ENCODE results near the gene IPO4.

The IPO4 gene

DNA sequence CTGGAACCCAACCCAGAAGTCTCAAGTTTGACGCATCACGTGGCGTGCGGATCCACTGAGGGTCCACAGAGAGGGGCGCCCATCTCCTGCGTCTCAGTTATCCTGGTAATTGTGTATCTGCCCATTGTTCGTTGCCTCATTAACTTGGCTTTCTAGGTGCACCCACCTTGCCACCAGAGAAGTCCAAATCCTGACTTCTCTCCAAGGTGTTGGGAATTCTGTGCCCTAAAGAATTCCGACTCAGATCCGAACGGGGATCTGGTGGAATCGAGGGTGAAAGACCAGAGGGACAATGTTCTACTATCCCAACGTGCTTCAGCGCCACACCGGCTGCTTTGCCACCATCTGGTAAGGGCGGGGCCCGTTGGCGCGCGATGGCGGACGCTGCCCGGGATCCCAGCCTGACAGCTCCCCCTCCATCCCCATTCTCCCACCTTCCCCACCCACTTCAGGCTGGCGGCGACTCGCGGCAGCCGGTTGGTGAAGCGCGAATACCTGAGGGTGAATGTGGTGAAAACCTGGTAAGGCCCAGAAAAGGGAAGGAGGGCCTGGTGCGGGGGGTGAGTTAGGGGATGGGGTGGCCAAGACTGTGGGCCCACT, 16.3 kb downstream of the IPO4 start:
- no peak for DNase-seq

DNA sequence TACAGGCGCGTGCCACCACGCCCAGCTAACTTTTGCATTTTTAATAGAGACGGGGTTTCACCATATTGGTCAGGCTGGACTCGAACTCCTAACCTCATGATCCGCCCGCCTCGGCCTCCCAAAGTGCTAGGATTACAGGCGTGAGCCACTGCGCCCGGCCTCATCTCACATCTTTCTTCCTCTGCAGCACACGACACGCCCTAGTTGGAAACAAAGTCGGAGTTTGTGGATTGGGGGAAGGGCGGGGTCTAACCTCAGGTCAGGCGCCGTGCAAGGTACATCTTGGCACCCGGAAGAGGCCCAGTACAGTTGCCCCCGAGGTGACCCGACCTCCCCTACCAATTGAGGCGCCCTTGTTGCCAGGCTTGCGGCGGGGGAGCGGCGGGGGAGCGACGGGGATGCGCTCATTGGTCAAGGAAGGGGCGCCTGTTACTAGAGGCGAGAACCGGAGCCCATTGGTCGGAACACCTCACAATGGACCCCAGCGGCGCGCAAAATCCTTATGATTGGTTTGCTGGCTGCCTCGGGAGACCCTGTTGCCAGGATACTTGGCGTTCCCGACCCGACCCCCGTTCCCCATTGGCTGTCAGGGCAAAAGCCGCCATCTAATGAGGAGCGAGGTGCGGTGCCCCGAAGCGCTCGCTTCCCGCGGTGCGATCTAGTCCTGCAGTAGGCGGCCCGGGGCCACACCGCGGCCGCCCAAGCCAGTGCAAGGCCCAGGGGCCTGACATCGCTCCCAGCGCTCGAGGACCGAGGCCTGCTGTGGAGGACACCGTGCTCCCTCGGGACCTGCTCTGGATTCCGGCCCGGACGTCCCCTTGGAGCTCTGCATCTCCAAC, 17.0 kb downstream of the IPO4 start, which contains the start of gene REC8:
REC8 (plus strand) TSS at position 659 of the 839 bp plus-strand sequence. CDS start 473 bp downstream, outside the sequence.
- DNase-seq, result peak; percentile 66

DNA sequence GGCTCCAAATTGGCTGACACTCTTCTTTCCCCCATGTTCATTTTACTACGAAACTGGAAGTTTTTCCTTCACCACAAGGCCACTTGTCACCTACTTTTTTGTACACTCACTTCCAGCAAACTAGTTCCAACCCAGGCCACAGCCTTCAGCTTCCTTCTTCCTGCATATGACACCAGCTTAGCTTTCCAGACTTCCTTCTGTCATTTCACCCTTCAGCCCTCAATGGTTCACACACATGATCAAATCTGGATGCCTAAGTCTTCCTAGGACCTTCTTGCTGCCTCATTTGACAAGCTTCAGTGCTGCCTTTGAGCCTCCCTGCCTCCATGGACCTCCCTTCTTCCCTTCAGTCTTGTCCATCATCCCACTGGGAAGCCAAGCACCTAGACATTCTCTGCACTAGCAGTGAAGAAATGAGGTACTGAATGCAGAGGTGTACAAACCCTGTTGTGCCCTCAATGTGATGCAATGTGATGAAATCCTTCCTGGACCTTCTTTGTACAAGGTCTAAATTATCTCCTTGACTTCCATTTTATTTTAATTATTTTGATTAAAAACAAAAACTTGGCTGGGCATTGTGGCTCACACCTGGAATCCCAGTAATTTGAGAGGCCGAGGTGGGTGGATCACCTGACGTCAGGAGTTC, 21.0 kb downstream of the IPO4 start:
- no peak for DNase-seq

DNA sequence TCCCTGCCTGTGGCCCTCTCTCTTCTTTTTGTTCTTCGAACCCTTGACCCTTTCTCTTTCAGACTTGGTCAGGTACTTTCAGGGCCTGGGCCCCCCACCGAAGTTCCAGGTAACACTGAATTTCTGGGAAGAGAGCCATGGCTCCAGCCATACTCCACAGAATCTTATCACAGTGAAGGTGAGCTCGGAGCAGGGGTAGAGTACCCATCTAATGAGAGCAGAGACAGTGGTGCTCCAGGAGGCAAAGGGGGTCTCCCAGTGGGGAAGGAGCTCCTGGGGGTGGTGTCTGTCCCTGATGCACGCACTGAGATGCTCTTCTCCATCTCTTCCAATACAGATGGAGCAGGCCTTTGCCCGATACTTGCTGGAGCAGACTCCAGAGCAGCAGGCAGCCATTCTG, 22.8 kb downstream of the IPO4 start:
- no peak for DNase-seq

DNA sequence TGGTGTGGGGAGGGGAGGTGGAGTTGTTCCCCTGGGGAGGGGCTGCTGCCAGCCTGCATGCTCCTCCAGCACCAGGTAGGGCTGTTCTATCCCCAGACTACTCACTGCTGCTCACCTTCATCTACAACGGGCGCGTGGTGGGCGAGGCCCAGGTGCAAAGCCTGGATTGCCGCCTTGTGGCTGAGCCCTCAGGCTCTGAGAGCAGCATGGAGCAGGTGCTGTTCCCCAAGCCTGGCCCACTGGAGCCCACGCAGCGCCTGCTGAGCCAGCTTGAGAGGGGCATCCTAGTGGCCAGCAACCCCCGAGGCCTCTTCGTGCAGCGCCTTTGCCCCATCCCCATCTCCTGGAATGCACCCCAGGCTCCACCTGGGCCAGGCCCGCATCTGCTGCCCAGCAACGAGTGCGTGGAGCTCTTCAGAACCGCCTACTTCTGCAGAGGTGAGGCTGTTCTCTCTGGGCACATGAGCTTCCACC, 24.1 kb downstream of the IPO4 start:
- DNase-seq, result no peak

DNA sequence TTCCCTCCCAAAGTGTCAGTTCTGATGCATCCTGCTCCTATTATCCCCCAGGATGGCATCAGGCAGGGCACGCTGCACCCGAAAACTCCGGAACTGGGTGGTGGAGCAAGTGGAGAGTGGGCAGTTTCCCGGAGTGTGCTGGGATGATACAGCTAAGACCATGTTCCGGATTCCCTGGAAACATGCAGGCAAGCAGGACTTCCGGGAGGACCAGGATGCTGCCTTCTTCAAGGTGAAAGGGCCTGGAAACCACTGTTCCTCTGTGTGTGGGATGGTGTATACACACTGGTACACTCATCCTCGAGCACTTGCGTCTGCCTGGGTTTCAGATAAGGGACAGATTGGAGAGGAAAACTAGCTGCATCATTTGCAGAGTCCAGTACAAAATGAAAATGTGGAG, 26.5 kb downstream of the IPO4 start:
- no peak for DNase-seq

DNA sequence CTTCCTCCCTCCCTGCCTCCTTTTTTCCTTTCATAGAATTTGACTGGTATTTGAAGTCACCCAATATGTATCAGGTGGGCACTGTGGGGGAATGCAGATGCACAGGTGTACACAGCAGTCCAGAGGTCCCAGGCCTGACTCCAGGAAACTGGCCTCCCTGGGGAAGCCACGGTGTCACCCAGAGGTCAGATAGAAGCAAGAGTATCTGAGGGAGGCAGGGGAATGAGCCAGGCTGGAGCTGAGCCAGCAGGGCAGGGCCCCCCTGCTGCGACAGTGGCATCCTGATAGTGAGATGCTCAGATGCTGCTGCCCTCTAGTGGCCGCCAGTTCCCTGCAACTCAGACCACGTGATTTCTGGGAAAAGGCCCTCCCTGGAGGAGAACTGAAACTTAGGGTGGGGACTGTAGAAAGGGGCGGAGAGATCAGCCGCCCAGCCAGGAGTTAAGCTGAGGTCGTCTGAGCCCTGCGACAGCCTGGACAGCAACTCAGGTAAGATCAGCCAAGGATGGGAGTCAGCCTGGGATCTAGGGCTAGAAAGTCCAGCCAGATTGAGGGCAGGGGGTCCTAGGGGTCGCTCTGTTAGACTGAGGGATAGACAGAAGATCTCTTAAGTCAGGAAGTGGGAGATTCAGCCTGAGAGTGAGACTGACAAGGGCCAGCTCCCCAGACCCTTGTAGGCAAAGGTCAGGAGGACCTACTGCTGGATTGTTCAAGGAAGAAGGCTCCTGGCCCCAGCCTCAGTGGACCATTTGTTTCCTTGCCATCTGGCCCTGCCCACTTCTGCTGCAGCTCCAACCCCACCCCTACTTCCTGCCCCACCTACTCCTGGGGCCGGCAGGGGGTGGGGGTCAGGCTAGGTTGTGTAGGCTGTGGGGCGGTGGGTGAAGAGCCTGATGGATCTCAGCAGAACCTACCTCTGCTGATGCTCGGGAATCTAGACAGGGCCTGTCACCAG, 27.5 kb downstream of the IPO4 start, which contains the start of gene IRF9:
IRF9 (plus strand) TSS at position 416 of the 955 bp plus-strand sequence. CDS start 880 bp downstream, outside the sequence.
- peak; percentile 89 for DNase-seq

DNA sequence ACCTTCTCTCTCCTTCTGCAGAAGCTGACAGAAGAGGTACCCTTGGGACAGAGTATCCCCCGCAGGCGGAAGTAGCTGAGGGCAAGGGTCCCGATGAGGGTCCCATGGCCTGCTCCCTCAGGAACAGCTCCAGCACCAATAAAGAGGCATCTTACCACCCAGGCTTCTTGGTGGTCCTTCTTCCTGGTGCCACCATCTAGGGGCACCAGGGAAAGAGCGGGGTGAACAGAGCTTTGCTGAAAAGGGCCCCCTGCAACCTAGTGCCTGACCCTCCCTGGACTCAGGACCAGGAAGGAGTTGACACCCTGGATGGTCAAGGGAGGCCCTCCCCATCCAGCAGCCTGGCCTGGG, 28.1 kb downstream of the IPO4 start:
- no peak for DNase-seq

DNA sequence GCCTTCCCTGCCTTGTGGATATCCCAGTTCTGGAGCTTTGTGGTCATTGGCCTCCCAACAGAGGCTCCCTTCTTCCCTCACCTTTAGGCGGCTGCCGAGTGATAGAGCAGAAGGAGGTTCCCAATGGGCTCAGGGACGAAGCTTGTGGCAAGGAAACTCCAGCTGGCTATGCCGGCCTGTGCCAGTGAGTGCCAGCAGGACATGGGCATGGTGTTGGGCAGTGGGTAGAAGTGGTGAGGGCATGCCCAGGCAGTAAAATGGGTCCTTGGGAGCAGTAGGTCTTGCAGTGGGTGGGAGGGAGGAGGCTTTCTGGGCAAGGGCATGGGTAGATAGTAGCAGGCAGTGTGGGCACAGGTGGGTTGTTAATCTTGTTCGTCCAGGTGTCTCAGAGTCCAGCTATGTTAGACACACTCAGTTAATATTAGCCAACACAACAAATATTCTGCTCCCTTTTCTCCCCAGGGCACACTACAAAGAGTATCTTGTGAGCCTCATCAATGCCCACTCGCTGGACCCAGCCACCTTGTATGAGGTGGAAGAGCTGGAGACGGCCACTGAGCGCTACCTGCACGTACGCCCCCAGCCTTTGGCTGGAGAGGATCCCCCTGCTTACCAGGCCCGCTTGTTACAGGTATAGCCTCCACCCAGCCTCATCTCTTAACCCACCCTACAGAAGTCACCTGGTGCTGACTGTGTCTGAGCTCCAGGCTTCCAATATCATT, 28.7 kb downstream of the IPO4 start:
- DNase-seq, result no peak

DNA sequence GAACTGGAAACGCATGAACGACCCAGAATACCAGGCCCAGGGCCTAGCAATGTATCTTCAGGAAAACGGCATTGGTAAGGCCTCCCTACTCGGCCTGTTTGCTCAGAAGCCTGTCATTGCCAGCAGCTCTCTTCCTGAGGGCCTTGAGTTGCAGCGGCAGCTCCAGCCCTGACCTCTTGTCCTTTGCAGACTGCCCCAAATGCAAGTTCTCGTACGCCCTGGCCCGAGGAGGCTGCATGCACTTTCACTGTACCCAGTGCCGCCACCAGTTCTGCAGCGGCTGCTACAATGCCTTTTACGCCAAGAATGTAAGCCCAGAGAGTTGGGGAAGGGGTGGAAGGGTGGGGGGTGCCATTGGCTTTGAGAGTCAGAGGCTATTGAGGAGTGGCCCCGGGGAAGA, 31.3 kb downstream of the IPO4 start:
- no peak for DNase-seq

DNA sequence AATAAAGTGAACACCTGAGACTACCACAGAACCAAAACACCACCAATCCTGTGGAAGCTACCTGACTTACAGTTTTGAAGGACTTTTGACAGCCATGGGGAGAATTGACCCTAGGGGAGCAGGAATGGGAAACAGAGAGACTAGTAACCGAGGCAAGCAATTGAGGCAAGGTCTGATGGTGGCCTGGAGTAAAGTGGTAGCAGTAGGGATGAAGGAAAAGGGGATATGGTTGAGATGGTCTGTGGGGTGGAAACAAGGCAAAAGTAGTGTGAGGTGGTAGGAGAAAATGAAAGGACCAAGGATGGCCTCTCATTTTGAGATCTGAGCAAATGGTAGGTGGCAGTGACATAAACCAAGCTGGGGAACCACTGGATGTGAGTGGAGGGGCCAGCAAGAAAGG, 31.8 kb downstream of the IPO4 start:
- no peak for DNase-seq

DNA sequence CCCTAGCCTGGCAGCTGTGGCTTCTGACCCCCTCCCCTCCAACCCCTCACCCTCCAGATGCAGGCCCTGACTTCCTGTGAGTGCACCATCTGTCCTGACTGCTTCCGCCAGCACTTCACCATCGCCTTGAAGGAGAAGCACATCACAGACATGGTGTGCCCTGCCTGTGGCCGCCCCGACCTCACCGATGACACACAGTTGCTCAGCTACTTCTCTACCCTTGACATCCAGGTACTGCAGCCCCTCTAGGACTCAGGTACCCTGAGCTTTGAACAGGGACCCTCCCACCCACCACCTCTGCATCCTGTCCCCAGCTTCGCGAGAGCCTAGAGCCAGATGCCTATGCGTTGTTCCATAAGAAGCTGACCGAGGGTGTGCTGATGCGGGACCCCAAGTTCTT, 33.5 kb downstream of the IPO4 start:
- no peak for DNase-seq

DNA sequence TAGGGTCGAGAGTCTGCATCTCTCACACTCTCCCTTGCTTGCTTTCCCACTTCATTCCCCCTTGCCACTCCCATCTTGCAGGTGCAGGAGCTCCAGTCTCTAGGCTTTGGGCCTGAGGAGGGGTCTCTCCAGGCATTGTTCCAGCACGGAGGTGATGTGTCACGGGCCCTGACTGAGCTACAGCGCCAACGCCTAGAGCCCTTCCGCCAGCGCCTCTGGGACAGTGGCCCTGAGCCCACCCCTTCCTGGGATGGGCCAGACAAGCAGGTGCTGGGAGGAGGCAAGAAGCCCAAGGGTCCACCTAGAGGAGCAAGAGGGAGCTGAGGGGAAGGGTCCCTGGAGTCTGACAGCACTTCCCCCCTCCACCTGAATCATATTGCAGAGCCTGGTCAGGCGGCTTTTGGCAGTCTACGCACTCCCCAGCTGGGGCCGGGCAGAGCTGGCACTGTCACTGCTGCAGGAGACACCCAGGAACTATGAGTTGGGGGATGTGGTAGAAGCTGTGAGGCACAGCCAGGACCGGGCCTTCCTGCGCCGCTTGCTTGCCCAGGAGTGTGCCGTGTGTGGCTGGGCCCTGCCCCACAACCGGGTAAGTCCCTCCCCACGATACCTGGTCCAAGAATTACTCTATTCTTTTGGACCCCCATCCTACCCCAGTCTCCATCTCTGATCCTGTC, 37.1 kb downstream of the IPO4 start:
- DNase-seq, result no peak

DNA sequence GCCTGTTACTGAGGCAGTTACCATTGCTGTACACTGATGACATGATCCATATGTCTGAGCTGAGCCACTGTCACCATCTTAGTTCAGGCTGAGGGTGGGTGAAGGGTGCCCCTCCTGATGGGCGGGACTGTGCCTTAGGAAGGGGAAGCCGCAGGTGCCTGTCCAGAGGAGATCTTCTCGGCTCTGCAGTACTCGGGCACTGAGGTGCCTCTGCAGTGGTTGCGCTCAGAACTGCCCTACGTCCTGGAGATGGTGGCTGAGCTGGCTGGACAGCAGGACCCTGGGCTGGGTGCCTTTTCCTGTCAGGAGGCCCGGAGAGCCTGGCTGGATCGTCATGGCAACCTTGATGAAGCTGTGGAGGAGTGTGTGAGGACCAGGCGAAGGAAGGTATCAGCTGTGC, 37.6 kb downstream of the IPO4 start:
- DNase-seq, result no peak

DNA sequence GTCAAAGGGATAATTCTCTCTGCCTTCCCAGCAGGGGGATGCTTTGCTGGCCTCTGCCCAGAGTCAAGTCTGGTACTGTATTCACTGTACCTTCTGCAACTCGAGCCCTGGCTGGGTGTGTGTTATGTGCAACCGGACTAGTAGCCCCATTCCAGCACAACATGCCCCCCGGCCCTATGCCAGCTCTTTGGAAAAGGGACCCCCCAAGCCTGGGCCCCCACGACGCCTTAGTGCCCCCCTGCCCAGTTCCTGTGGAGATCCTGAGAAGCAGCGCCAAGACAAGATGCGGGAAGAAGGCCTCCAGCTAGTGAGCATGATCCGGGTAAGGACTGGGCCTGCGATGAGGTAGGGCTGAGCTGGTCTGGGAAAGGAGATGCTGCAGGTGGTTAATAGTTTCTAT, 38.0 kb downstream of the IPO4 start:
- DNase-seq, result no peak

DNA sequence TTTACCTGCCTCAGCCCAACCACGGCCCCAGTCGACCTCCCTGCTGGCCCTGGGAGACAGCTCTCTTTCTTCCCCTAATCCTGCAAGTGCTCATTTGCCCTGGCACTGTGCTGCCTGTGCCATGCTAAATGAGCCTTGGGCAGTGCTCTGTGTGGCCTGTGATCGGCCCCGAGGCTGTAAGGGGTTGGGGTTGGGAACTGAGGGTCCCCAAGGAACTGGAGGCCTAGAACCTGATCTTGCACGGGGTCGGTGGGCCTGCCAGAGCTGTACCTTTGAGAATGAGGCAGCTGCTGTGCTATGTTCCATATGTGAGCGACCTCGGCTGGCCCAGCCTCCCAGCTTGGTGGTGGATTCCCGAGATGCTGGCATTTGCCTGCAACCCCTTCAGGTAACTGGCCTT, 38.6 kb downstream of the IPO4 start:
- no peak for DNase-seq

DNA sequence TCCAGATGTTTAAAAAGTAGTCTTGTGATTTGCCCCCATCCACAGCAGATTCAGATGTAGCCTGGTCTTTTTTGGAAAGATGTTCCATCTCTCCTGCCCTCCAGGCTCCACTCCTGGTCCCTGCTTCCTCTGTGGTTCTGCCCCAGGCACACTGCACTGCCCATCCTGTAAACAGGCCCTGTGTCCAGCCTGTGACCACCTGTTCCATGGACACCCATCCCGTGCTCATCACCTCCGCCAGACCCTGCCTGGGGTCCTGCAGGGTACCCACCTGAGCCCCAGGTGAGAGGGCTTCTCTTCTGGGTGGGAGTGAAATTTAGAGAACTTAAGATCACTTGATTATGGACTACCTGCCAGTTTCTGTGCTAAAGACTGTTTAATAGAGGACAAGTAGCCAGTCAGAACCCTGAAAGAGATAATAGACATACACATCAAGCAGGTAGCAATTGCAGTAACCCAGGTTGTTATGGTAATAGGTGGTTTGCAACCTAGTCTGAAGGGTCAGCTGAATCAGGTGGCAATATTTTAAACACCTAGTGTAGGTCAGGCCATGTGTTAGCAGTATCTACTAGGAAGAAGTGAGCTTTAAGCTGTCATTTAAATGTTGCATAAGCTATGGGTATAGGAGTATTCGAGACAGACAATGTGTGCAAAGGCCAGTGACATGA, 39.2 kb downstream of the IPO4 start:
- no peak for DNase-seq

DNA sequence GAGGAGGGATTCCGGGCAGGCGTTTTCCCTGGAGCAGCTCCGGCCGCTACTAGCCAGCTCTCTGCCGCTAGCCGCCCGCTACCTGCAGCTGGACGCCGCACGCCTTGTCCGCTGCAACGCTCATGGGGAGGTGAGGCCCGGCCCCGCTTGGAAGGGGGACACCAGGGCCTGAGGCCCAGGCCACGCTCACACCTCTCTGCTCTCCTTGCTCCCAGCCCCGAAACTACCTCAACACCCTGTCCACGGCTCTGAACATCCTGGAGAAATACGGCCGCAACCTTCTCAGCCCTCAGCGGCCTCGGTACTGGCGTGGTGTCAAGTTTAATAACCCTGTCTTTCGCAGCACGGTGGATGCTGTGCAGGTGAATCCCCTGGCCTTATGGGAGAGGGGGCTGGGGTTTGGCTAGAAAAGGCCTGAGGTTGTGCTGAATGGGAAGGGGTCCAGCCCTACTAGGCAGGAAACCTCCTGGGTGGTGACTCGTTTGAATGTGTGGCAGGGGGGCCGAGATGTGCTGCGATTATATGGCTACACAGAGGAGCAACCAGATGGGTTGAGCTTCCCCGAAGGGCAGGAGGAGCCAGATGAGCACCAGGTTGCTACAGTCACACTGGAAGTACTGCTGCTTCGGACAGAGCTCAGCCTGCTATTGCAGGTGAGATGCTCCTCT, 40.7 kb downstream of the IPO4 start:
- DNase-seq, result no peak

DNA sequence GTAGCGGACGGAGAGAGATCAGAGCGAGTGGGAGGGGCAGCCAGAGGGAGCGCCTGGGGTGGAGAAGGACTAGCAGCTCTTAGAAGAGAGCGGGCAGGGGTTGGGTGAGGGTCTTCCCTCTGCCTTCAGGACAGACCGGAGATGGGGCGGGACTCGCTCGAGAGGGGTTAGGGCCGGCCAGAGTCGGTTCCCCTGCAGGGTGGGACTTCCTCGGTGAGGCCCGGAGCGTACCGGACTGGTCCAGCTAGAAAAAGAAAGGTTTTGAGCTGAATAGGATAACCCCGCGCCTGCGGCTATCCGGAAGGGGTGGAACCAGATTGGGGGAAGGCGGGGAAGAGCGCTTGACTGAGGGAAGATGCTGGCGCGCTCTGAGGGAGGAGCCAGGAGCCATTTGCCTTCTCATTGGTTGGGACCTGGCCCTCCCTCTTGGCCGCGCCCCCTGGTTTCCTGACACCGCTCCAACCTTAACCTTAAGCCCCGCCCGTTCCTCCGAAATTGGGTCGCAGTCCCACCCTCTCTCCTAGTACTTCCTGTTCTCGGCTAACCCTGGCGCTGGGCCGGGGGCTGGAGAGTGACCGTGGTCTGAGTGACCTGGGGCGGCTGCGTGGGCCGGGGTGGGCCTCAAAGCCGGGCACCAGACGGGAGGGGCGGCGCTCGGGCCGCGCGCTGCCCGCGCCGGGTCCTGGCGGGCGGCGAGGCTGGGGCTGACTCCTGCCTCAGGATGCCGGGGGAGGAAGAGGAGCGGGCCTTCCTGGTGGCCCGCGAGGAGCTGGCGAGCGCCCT, 41.4 kb downstream of the IPO4 start, which contains the start of gene RNF31:
RNF31 (plus strand) TSS at position 521 of the 783 bp plus-strand sequence; CDS start at position 722, 201 bp downstream.
- DNase-seq, result peak; percentile 86
